Loucy (cell line): ENCODE measurements around the gene HS3ST3A1.

Source experiments
- CTCF ChIP-seq: fragments of 200-600 bp; sonication (generic); conservative IDR thresholded peaks from 2 replicates; pipeline ENCODE4 v1.5.1; 2014; ENCODE audit warnings: mild to moderate bottlenecking, antibody characterized with exemption, low read length
- EZH2phosphoT487 ChIP-seq: fragments of 200-600 bp; IDR thresholded peaks from 2 replicates; pipeline ENCODE4 v1.6.1; 2018; ENCODE audit warnings: antibody characterized with exemption, mild to moderate bottlenecking, moderate library complexity, borderline replicate concordance

DNA sequence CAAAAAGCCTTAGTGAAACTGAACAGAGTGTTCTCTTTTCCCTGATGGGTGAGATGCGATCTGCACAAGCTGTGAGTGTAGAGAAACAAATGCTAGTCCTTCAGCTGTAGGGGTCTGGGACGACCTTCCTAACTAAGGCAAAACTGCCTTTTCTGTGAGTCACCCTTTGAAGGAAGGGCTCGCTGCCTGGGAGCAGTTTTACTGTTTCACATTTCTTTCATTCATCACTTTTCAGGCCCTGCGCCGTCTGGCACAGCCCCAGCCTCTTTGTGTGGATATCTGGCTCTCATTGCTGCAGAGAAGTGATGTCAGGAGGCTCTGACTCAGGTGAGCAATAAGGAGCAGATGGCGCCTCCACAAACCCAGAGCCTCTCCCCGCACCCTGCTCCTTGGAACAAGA is 57.4 kb downstream of the HS3ST3A1 start:
- TF ChIP-seq CTCF = no peak
- TF ChIP-seq EZH2phosphoT487 = no peak
